Liver (tissue), 9 donors: Measurements from ENCODE around the gene MAN2A1. TPM values are rescaled to one million over a fixed set of nuclear protein-coding genes. Genes with fewer than 3 reads are reported as not detected.
A peak's percentile ranks its signal among the peaks of the same experiment; 100 is the strongest.

ENCODE experiments used
- DNase-seq: peaks from one replicate; pipeline ENCODE4 v3.0.0-alpha.2; 2017; ENCODE audit warnings: low spot score
- H3K27ac ChIP-seq, 2 donors: one replicate each; pipeline ENCODE4 v1.7.0; 2013; ENCODE audit warnings: inconsistent platforms in 2 of 2, low read length in 2 of 2, control low read depth in 1 of 2, low read depth in 1 of 2, mild to moderate bottlenecking in 1 of 2
- H3K27me3 ChIP-seq, 4 donors: one replicate each; pipeline versions ENCODE4 v1.6.1 to v1.7.0; 2013; ENCODE audit warnings: low read length in 3 of 4, inconsistent platforms in 1 of 4, mild to moderate bottlenecking in 1 of 4, moderate library complexity in 1 of 4; ENCODE audit not compliant: control insufficient read depth in 4 of 4, insufficient read depth in 4 of 4
- H3K36me3 ChIP-seq, 4 donors: one replicate each; pipeline versions ENCODE4 v1.6.1 to v1.7.0; 2013; ENCODE audit warnings: low read length in 3 of 4, mild to moderate bottlenecking in 3 of 4, low read depth in 1 of 4, moderate library complexity in 1 of 4; ENCODE audit not compliant: control insufficient read depth in 4 of 4, insufficient read depth in 3 of 4
- H3K4me1 ChIP-seq, 4 donors: one replicate each; pipeline versions ENCODE4 v1.6.1 to v1.7.0; 2013; ENCODE audit warnings: low read length in 3 of 4, mild to moderate bottlenecking in 3 of 4, moderate library complexity in 1 of 4; ENCODE audit not compliant: control insufficient read depth in 4 of 4, insufficient read depth in 4 of 4
- H3K4me3 ChIP-seq, 3 donors: one replicate each; pipeline versions ENCODE4 v1.6.1 to v1.7.0; 2013; ENCODE audit warnings: low read length in 3 of 3, control low read depth in 1 of 3, low read depth in 1 of 3, mild to moderate bottlenecking in 1 of 3
- H3K9ac ChIP-seq, 2 donors: one replicate each; pipeline ENCODE4 v1.7.0; 2013; ENCODE audit warnings: low read length in 2 of 2, mild to moderate bottlenecking in 2 of 2, moderate library complexity in 2 of 2, control low read depth in 1 of 2, low read depth in 1 of 2
- H3K9me3 ChIP-seq, 4 donors: one replicate each; pipeline versions ENCODE4 v1.6.1 to v1.7.0; 2013; ENCODE audit warnings: low read length in 3 of 4; ENCODE audit not compliant: control insufficient read depth in 4 of 4
- ATF3 ChIP-seq: IDR thresholded peaks from 2 replicates; pipeline ENCODE4 v1.6.1; 2016; ENCODE audit warnings: antibody characterized with exemption
- EGR1 ChIP-seq, 2 donors: IDR thresholded peaks; 2 replicates each; pipeline ENCODE4 v1.6.1; 2016 to 2018; ENCODE audit warnings: antibody characterized with exemption in 2 of 2, low read depth in 2 of 2
- FOXA1 ChIP-seq: IDR thresholded peaks from 2 replicates; pipeline ENCODE4 v1.6.1; 2016; ENCODE audit warnings: antibody characterized with exemption
- FOXA2 ChIP-seq: IDR thresholded peaks from 2 replicates; pipeline ENCODE4 v1.6.1; 2016; ENCODE audit warnings: antibody characterized with exemption
- GABPA ChIP-seq, 2 donors: IDR thresholded peaks in 1 of 2; conservative IDR thresholded peaks in 1 of 2; 2 replicates each; pipeline ENCODE4 v1.6.1; 2016; ENCODE audit warnings: antibody characterized with exemption in 2 of 2, mild to moderate bottlenecking in 1 of 2, moderate library complexity in 1 of 2
- HNF4A ChIP-seq, 2 donors: conservative IDR thresholded peaks; 2 replicates each; pipeline ENCODE4 v1.6.1; 2016; ENCODE audit warnings: antibody characterized with exemption in 2 of 2, mild to moderate bottlenecking in 2 of 2
- HNF4G ChIP-seq: IDR thresholded peaks from 2 replicates; pipeline ENCODE4 v1.6.1; 2016; ENCODE audit warnings: antibody characterized with exemption
- NR2F2 ChIP-seq: IDR thresholded peaks from 2 replicates; pipeline ENCODE4 v1.6.1; 2016; ENCODE audit warnings: antibody characterized with exemption
- RAD21 ChIP-seq, 2 donors: IDR thresholded peaks; 2 replicates each; pipeline ENCODE4 v1.6.1; 2016; ENCODE audit warnings: antibody characterized with exemption in 2 of 2, mild to moderate bottlenecking in 2 of 2
- SP1 ChIP-seq: IDR thresholded peaks from 2 replicates; pipeline ENCODE4 v1.6.1; 2018; ENCODE audit warnings: antibody characterized with exemption, mild to moderate bottlenecking
- TAF1 ChIP-seq: conservative IDR thresholded peaks from 2 replicates; pipeline ENCODE4 v1.6.1; 2016; ENCODE audit warnings: antibody characterized with exemption, mild to moderate bottlenecking
- YY1 ChIP-seq: IDR thresholded peaks from 2 replicates; pipeline ENCODE4 v1.6.1; 2016; ENCODE audit warnings: antibody characterized with exemption, mild to moderate bottlenecking
- WGBS: extraction: QIAGEN DNeasy Blood & Tissue Kit; methylation state at CpG from one replicate; pipeline ENCODE4 v1.1.7; 2013; 5-methylcytosine and 5-hydroxymethylcytosine counted together
- polyA plus RNA-seq, 2 donors: library from polyadenylated mRNA; stranded (reverse) in 1 of 2; unstranded in 1 of 2; fragments of 200-250 nt in 1 of 2; fragments of >200 nt in 1 of 2; fragmentation: Nextera tagmentation in 1 of 2; extraction: Ambion mirVana in 1 of 2; gene quantifications; one replicate each; pipeline versions ENCODE4 v1.2.1 to v1.2.3, GENCODE V29; 2013 to 2015
- total RNA-seq, 2 donors: library from RNA; depleted of rRNA; stranded (reverse); fragments of >200 nt; gene quantifications; one replicate each; pipeline ENCODE4 v1.2.3, GENCODE V29; 2014
- TF ChIP-seq, protein P1 (sequence below): IDR thresholded peaks from 2 replicates; pipeline ENCODE4 v1.6.1; 2016; ENCODE audit warnings: antibody characterized with exemption, mild to moderate bottlenecking
- TF ChIP-seq, protein P2 (sequence below): fragments of 150-350 bp; IDR thresholded peaks from 2 replicates; pipeline ENCODE4 v1.5.1; 2017; ENCODE audit warnings: improper control_type of control experiment, low read depth, low read length; ENCODE audit not compliant: missing input control
- donor health status: healthy.
- donor health status: healthy.
- donor health status: healthy.
- donor health status: healthy.
- donor health status: healthy.

The MAN2A1 gene
- total RNA-seq (10 to 100 TPM; 71.1 to 82.8 TPM), polyA plus RNA-seq (10 to 100 TPM; 21.4 to 23.4 TPM)

DNA sequence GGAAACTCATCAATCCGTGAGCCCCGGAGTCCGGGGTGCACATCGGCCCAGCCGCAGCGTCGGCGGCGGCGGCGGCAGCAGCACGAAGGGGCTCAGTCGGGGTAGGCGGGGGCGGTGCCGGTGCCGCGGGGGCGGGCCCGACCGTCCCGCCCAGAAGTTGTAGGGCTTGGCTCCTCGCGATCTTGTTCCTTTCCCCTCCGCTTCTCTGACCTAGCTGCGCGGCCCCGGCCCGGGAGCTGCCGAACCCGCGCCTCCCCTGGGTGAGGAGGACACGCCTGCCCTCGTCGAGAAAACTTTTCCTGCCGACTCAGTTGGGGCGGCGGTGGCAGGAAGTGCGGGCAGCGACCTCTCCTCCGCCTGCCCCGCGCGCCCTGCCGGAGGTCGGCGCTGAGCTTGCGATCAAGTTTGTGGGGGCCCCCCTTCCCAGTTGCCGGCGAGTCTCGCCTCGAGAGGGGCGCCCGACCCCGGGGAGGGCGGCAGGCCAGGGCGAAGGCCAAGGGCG is at the start of gene MAN2A1:
TSS of gene MAN2A1 (plus strand) at position 188 of the 502 bp plus-strand sequence. CDS start 491 bp downstream, outside the sequence.
- Histone ChIP-seq H3K4me1 (peaks cover 5 to 36% (median 24%) of the 10 kb centered on the region in 4 donors), H3K4me3 (peak within 1 kb of the TSS; percentile 92 to 95 (median 92)), H3K36me3 (no peaks in the 10 kb centered on the region), H3K9me3 (peaks cover 0 to 6% (median under 1%) of the 10 kb centered on the region in 4 donors), H3K27me3 (no peaks in the 10 kb centered on the region), H3K9ac (peak within 1 kb of the TSS; percentile 88 to 93), H3K27ac (peak within 1 kb of the TSS; percentile 98 to 99)
- WGBS, result under 1% methylated on average over 58 of the region's 58 CpGs
- TF ChIP-seq FOXA1, result no peak
- no peak for TF ChIP-seq NR2F2
- TF ChIP-seq, protein P1, sequence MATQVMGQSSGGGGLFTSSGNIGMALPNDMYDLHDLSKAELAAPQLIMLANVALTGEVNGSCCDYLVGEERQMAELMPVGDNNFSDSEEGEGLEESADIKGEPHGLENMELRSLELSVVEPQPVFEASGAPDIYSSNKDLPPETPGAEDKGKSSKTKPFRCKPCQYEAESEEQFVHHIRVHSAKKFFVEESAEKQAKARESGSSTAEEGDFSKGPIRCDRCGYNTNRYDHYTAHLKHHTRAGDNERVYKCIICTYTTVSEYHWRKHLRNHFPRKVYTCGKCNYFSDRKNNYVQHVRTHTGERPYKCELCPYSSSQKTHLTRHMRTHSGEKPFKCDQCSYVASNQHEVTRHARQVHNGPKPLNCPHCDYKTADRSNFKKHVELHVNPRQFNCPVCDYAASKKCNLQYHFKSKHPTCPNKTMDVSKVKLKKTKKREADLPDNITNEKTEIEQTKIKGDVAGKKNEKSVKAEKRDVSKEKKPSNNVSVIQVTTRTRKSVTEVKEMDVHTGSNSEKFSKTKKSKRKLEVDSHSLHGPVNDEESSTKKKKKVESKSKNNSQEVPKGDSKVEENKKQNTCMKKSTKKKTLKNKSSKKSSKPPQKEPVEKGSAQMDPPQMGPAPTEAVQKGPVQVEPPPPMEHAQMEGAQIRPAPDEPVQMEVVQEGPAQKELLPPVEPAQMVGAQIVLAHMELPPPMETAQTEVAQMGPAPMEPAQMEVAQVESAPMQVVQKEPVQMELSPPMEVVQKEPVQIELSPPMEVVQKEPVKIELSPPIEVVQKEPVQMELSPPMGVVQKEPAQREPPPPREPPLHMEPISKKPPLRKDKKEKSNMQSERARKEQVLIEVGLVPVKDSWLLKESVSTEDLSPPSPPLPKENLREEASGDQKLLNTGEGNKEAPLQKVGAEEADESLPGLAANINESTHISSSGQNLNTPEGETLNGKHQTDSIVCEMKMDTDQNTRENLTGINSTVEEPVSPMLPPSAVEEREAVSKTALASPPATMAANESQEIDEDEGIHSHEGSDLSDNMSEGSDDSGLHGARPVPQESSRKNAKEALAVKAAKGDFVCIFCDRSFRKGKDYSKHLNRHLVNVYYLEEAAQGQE, result peak; percentile 44
- peak; percentile 65 for TF ChIP-seq TAF1
- peak; percentile 88 for DNase-seq

- H3K9me3 ChIP-seq, result no peaks in the 10 kb centered on the region
- H3K9ac ChIP-seq, result no peak overlapping the region
- no peak for DNase-seq
- no peak for TF ChIP-seq RAD21 (IDR thresholded peaks at IDR 0.05)
- TF ChIP-seq TAF1, result no peak
- no peak for TF ChIP-seq EGR1 (IDR thresholded peaks at IDR 0.05; ENCODE audit: low read depth in 2 of 2)
- WGBS, result 93% methylated on average over 4 of the region's 4 CpGs
- H3K4me1 ChIP-seq, result no peaks in the 10 kb centered on the region
- H3K4me3 ChIP-seq, result no peak overlapping the region
- no peak overlapping the region for H3K27ac ChIP-seq
- H3K36me3 ChIP-seq, result no peaks in the 10 kb centered on the region
- H3K27me3 ChIP-seq, result no peaks in the 10 kb centered on the region
Measured at GRCh38 chr5:109640976-109641375, 48.8 kb upstream of the MAN2A1 start.

GRCh38 chr5:109643791-109644350 is 45.9 kb upstream of the MAN2A1 start:
- no peak for DNase-seq
- Histone ChIP-seq H3K9ac (no peak overlapping the region), H3K36me3 (no peaks in the 10 kb centered on the region), H3K27me3 (no peaks in the 10 kb centered on the region), H3K9me3 (no peaks in the 10 kb centered on the region), H3K4me3 (no peak overlapping the region), H3K27ac (no peak overlapping the region), H3K4me1 (no peaks in the 10 kb centered on the region)
- WGBS, result 91% methylated on average over 4 of the region's 4 CpGs
- TF ChIP-seq SP1 (no peak), GABPA (IDR thresholded peaks at IDR 0.05 in 1 of 2, conservative IDR thresholded peaks at IDR 0.05 in 1 of 2) (no peak), HNF4G (no peak), EGR1 (IDR thresholded peaks at IDR 0.05; ENCODE audit: low read depth in 2 of 2) (no peak), FOXA1 (no peak), YY1 (no peak), ATF3 (no peak), FOXA2 (no peak), HNF4A (conservative IDR thresholded peaks at IDR 0.05) (no peak)
- TF ChIP-seq, protein P2, sequence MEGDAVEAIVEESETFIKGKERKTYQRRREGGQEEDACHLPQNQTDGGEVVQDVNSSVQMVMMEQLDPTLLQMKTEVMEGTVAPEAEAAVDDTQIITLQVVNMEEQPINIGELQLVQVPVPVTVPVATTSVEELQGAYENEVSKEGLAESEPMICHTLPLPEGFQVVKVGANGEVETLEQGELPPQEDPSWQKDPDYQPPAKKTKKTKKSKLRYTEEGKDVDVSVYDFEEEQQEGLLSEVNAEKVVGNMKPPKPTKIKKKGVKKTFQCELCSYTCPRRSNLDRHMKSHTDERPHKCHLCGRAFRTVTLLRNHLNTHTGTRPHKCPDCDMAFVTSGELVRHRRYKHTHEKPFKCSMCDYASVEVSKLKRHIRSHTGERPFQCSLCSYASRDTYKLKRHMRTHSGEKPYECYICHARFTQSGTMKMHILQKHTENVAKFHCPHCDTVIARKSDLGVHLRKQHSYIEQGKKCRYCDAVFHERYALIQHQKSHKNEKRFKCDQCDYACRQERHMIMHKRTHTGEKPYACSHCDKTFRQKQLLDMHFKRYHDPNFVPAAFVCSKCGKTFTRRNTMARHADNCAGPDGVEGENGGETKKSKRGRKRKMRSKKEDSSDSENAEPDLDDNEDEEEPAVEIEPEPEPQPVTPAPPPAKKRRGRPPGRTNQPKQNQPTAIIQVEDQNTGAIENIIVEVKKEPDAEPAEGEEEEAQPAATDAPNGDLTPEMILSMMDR, result no peak
